ENCODE results near the gene FNBP1L.
"Not testable (repeated sequence)": the region's sequence is repeated elsewhere in the genome, so short reads cannot be mapped to it uniquely, and the experiment has no call there.

GRCh38 chr1:93591291-93591675 lies 143.4 kb downstream of the FNBP1L start:
- TF ChIP-seq NRF1 (IDR thresholded peaks at IDR 0.05; ENCODE audit: low read depth, low read length); GTF2F1 (IDR thresholded peaks at IDR 0.05; ENCODE audit: borderline replicate concordance, low read depth, low read length); POLR2AphosphoS5 (IDR thresholded peaks at IDR 0.05; ENCODE audit: low read depth, low read length); RAD21 (IDR thresholded peaks at IDR 0.05 in 1 of 2, conservative IDR thresholded peaks at IDR 0.05 in 1 of 2; ENCODE audit: low read depth in 2 of 2, low read length in 2 of 2); CREB1 (IDR thresholded peaks at IDR 0.05); EP300 (IDR thresholded peaks at IDR 0.05; ENCODE audit: borderline replicate concordance in 1 of 2, low read depth in 2 of 2, low read length in 2 of 2); EZH2 (IDR thresholded peaks at IDR 0.05; ENCODE audit: low read depth, low read length, severe bottlenecking); HDAC2 (IDR thresholded peaks at IDR 0.05; ENCODE audit: borderline replicate concordance in 1 of 2, low read depth in 2 of 2, low read length in 2 of 2); POLR2A (IDR thresholded peaks at IDR 0.05; ENCODE audit: control extremely low read depth in 1 of 2, low read depth in 2 of 2, low read length in 2 of 2); CTCF (IDR thresholded peaks at IDR 0.05; ENCODE audit: control extremely low read depth in 1 of 3, insufficient read depth in 1 of 3, low read depth in 1 of 3, low read length in 3 of 3): not testable (repeated sequence)

Data from H1 (cell line).